Endothelial cell (in vitro differentiated cells): ENCODE results near the gene AKNA. TPM values are rescaled to one million over a fixed set of nuclear protein-coding genes. Genes with fewer than 3 reads are reported as not detected.

Source experiments
- DNase-seq: peaks from one replicate; pipeline ENCODE4 v3.0.0; 2021; ENCODE audit warnings: low spot score
- H3K27ac Mint-ChIP-seq: one replicate; pipeline ENCODE4 v1.8.0; 2021; ENCODE audit warnings: mixed read lengths, inconsistent platforms; ENCODE audit not compliant: unreplicated experiment
- H3K27me3 Mint-ChIP-seq: one replicate; pipeline ENCODE4 v1.8.0; 2021; ENCODE audit warnings: mild to moderate bottlenecking, moderate library complexity, mixed read lengths, inconsistent platforms; ENCODE audit not compliant: unreplicated experiment
- H3K36me3 Mint-ChIP-seq: one replicate; pipeline ENCODE4 v1.8.0; 2021; ENCODE audit warnings: mild to moderate bottlenecking, low read depth, mixed read lengths, inconsistent platforms; ENCODE audit not compliant: unreplicated experiment
- H3K4me1 Mint-ChIP-seq: one replicate; pipeline ENCODE4 v1.8.0; 2021; ENCODE audit warnings: mild to moderate bottlenecking, mixed read lengths, inconsistent platforms; ENCODE audit not compliant: unreplicated experiment
- H3K4me3 Mint-ChIP-seq: one replicate; pipeline ENCODE4 v1.8.0; 2021; ENCODE audit warnings: mild to moderate bottlenecking, mixed read lengths, inconsistent platforms; ENCODE audit not compliant: unreplicated experiment
- H3K9me3 Mint-ChIP-seq: one replicate; pipeline ENCODE4 v1.8.0; 2021; ENCODE audit warnings: mixed read lengths, inconsistent platforms; ENCODE audit not compliant: unreplicated experiment
- total RNA-seq: library from RNA; stranded (reverse); fragmentation: NEBNext Ultra II Directional; extraction: Animal tissue kit (Norgen Biotek cat#: 25700); gene quantifications from one replicate; pipeline ENCODE4 v1.2.1, GENCODE V29; 2021; ENCODE audit not compliant: unreplicated experiment
- TF ChIP-seq, protein P1 (sequence below): fragments of 200-600 bp; sonication (generic); IDR thresholded peaks from one replicate; pipeline ENCODE4 v1.5.0; 2021; ENCODE audit warnings: antibody characterized with exemption; ENCODE audit not compliant: unreplicated experiment

The AKNA gene
- total RNA-seq, 1 donor from 2014 or later: 79.1 TPM

DNA sequence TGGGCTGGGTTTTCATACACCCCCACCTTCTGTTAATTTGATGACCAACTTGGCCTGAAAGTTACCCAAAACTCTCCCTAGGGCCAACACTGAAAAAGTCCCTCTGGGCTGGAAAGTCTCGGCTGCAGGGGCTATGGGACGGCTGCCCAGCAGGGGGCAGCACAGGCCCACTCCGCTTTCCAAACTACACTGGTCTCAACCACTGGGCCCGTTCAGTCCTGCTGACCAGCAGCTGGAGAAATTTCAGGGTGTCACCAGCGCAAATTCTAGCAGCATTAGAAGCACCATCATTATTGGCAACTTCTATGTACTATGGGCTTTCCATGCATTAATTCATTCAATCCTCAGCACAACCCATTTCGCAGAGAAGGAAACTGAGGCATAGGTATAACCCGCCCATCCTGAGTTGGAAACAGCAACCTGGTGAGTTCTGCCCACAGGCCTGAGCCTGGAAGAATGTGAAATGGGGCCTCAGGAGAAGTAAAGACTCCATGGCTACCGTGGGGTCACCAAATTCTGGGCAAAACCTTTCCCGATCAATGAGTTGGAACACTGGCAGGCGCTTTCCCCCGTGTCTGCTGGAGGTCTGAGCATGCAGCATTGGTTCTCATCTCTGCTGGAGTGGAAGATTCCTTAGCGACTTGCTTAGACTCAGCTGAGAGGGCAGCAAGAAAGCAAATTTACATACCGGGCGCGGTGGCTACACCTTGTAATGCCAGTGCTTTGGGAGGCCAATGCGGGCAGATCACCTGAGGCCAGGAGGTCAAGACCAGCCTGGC lies 48.5 kb downstream of the AKNA start:
- Mint-ChIP-seq H3K36me3 (peaks cover 70% of the 10 kb centered on the region), H3K27ac (no peak overlapping the region), H3K4me3 (no peak overlapping the region), H3K9me3 (no peaks in the 10 kb centered on the region), H3K27me3 (no peaks in the 10 kb centered on the region), H3K4me1 (no peaks in the 10 kb centered on the region)
- DNase-seq: peak; percentile 70
- TF ChIP-seq, protein P1, sequence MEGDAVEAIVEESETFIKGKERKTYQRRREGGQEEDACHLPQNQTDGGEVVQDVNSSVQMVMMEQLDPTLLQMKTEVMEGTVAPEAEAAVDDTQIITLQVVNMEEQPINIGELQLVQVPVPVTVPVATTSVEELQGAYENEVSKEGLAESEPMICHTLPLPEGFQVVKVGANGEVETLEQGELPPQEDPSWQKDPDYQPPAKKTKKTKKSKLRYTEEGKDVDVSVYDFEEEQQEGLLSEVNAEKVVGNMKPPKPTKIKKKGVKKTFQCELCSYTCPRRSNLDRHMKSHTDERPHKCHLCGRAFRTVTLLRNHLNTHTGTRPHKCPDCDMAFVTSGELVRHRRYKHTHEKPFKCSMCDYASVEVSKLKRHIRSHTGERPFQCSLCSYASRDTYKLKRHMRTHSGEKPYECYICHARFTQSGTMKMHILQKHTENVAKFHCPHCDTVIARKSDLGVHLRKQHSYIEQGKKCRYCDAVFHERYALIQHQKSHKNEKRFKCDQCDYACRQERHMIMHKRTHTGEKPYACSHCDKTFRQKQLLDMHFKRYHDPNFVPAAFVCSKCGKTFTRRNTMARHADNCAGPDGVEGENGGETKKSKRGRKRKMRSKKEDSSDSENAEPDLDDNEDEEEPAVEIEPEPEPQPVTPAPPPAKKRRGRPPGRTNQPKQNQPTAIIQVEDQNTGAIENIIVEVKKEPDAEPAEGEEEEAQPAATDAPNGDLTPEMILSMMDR: peak; percentile 89

DNA sequence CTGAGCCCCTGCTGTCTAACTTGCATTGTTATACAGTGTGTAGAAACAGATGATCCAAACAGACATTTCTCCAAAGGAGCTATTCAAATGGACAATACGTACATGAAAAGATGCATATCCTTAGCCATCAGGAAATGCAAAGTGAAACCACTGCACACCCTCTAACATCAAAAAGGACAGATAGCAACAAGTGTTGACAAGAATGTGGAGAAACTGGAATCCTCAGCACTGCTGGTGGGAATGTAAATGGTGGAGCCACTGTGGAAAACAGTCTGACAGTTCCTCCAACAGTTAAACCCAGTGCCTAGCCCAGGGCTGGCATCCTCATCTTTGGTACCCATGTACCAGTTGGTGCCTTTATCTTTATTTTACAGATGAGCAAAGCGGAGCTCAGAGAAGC lies 49.6 kb downstream of the AKNA start:
- peaks cover 63% of the 10 kb centered on the region for H3K36me3 Mint-ChIP-seq
- H3K9me3 Mint-ChIP-seq: no peaks in the 10 kb centered on the region
- TF ChIP-seq, protein P1: no peak
- H3K4me3 Mint-ChIP-seq: no peak overlapping the region
- no peaks in the 10 kb centered on the region for H3K27me3 Mint-ChIP-seq
- no peaks in the 10 kb centered on the region for H3K4me1 Mint-ChIP-seq
- no peak overlapping the region for H3K27ac Mint-ChIP-seq
- no peak for DNase-seq

DNA sequence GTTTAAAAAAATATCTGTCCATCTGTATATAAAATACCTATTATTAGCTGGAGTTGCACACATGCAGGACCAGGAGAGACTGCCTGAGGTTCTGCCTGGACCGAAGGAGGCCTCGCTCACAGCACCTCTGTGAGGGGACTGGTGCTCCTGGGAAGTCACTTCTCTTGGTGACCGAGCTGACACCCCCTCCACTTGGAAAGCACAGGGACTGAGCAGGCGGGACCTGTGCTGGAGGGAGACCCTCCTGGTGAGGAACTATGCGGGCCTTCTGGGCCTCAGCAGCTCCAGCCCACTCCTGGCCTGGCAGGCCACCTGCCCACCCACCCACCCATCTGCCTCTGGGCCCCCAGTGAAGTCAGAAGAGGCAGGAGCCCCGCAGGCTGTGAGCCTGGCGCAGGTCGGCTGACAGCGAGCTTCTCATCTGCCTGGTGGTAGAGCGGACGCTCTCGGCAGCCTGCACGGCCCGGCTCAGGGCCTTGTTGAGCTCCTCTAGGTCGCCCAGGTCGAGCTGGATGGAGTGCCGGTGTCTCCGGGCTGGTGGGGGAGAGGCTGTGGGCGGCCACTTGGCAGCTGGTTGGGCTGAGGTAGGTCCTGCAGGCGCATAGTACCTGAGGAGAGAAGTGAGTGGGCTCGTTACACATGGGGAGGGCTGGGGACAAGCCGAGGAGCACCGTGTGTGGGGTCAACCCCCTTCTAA lies 50.9 kb downstream of the AKNA start:
- no peaks in the 10 kb centered on the region for H3K27me3 Mint-ChIP-seq
- H3K9me3 Mint-ChIP-seq: no peaks in the 10 kb centered on the region
- H3K36me3 Mint-ChIP-seq: peaks cover 54% of the 10 kb centered on the region
- H3K4me3 Mint-ChIP-seq: peak overlapping the region; percentile 31
- H3K27ac Mint-ChIP-seq: no peak overlapping the region
- no peaks in the 10 kb centered on the region for H3K4me1 Mint-ChIP-seq
- TF ChIP-seq, protein P1: no peak
- DNase-seq: no peak

DNA sequence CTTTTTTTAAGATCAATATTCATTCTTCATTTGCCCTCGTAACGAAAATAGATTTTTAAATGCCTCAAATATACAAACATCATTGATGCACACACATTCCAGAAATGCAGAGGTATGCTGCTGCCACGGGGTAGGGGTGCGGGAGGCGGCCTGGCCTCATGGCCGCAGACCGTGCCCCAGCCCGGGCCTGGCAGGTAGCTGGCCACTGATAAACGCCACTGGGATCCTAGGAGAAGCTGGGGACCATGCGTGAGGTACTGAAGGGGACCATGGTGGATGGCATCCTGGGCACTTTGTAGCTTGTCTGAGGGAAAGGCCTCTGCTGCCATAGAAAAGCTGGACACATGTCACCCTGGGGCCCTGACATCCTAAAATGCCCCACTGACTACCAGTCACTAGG lies 51.6 kb downstream of the AKNA start:
- H3K36me3 Mint-ChIP-seq: peaks cover 48% of the 10 kb centered on the region
- TF ChIP-seq, protein P1: no peak

DNA sequence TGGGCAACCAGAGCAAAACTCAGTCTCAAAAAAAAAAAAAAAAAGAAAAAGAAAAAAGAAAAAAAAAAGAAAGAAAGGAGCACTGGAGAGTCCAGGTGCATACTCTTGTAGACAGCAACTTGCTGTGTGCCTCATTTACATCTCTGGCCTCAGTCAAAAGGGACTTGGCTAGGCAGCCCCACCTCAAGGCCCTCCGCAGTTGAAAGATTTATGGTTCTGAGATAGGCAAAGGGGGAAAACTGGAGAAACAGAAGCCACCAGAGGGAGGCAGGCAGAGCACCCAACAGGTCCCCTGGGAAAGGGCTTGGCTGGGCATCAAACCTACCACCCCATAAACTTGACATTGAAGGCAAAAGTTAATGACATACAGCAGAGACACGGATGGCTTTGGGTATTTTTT lies 52.0 kb downstream of the AKNA start:
- H3K36me3 Mint-ChIP-seq: peaks cover 44% of the 10 kb centered on the region
- no peak for DNase-seq
- no peaks in the 10 kb centered on the region for H3K9me3 Mint-ChIP-seq
- TF ChIP-seq, protein P1: no peak
- no peaks in the 10 kb centered on the region for H3K4me1 Mint-ChIP-seq
- H3K4me3 Mint-ChIP-seq: no peak overlapping the region
- no peaks in the 10 kb centered on the region for H3K27me3 Mint-ChIP-seq
- no peak overlapping the region for H3K27ac Mint-ChIP-seq

More for the DNA sequence above, 51.6 kb downstream of the AKNA start:
- peak overlapping the region; percentile 31 for H3K4me3 Mint-ChIP-seq
- no peak overlapping the region for H3K27ac Mint-ChIP-seq
- no peaks in the 10 kb centered on the region for H3K9me3 Mint-ChIP-seq
- no peaks in the 10 kb centered on the region for H3K4me1 Mint-ChIP-seq
- no peak for DNase-seq
- H3K27me3 Mint-ChIP-seq: no peaks in the 10 kb centered on the region
